Mucosa of gallbladder (tissue), 1 donor: ENCODE data around the gene NDUFAF5. TPM values are rescaled to one million over a fixed set of nuclear protein-coding genes. Genes with fewer than 3 reads are reported as not detected.
"Not testable (repeated sequence)": the region's sequence is repeated elsewhere in the genome, so short reads cannot be mapped to it uniquely, and the experiment has no call there.

Experiments
- DNase-seq: peaks from one replicate; pipeline ENCODE4 v3.0.0-alpha.2; 2020; ENCODE audit warnings: low spot score
- total RNA-seq: library from RNA; stranded (reverse); gene quantifications from one replicate; pipeline ENCODE4 v1.2.1, GENCODE V29; 2021
- donor health status: DM: no; HTN: no; CAD: no.

The NDUFAF5 gene
- 22.9 TPM for total RNA-seq

- DNase-seq = peak; percentile 98
Measured at GRCh38 chr20:13784893-13785715, at the start of gene NDUFAF5, which contains the start of gene ESF1. TSS of gene NDUFAF5 (plus strand) at chr20:13785028. CDS start at chr20:13785069, 41 bp downstream. TSS of gene ESF1 (minus strand) at chr20:13784919. CDS start at chr20:13783140, 1,779 bp downstream.

DNA sequence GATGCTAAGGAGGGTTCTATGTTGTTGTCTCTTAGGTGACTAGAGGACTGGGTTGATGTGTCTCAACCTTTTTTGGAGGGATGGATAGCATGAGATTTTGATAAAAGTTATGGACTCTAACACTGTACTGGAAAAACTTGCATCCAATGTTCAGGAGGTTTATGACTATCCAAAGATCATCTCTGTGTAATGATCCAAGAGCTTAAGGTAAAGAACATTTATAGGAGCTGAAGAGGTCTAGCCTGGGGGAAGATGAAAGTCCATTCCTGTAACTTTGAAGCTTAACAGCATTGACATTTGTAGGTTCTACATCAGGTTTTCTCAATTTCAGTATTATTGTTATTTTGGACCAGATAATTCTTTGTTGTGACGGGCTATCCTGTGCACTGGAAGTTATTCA, 49.0 kb upstream of the NDUFAF5 start:
- no peak for DNase-seq

DNA sequence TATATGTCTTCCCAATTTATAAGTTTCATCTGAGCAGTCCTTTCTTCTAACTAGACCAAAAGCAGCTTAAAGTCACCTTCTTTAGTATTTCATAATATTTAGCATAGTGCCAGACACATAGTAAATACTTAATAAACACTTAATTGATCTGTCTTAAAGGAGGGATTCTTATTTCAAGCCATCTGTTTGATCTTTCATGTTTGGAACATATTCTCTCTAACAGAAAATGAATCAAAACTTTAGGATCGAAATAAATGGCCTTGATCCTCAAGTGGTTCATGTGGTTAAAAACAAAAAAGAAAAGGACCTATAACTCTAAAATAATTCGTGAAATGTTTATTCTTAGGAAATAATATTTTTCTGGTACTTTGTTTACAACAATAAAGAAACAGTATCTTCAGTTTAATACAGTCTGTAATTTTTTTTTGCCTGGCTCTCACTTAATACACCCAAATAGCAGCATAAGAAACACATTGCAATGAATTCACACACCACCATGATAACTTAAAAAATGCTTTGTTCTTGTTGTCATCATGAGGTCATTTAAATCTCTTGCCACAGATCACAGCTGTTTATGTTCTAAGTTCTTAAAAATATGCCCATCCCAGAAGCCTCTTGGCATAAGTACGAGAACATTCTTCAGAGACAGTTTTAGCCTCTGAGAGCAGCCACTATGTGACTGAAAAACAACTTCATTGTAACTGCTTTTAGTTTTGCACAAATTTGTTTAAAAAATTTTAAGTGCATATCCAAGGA, 48.2 kb upstream of the NDUFAF5 start:
- no peak for DNase-seq

DNA sequence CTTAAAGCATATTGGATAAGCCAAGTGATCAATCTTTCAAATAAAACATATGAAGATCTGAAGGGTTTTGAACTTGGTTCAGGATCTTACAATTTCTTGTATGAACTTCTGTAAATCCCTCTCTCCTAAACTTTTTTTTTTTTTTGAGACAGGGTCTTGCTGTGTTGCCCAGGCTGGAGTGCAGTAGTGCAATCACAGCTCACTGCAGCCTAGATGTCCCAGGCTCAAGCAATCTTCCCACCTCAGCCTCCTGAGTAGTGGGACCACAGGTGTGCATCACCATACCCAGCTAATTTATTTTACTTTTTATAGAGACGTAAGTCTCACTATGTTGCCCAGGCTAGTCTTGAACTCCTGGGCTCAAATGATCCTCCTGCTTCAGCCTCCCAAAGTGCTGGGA, 46.6 kb upstream of the NDUFAF5 start:
- DNase-seq = not testable (repeated sequence)

- no peak for DNase-seq
Measured at GRCh38 chr20:13739731-13740649, 44.8 kb upstream of the NDUFAF5 start.

DNA sequence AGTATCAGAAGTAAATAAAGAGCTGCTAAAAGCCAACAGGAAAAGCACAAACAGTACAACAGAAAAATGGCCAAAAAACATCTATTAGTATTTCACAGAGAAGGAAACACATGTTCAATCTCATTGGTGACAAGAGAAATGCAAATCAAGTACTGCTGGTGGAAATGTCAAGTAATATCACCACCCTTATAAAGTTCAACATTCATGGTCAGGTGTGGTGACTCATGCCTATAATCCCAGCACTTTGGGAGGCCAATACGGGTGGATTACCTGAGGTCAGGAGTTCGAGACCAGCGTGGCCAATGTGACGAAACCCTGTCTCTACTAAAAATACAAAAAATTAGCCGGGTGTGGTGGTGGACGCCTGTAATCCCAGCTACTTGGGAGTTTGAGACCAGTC, 42.9 kb upstream of the NDUFAF5 start:
- no peak for DNase-seq

DNA sequence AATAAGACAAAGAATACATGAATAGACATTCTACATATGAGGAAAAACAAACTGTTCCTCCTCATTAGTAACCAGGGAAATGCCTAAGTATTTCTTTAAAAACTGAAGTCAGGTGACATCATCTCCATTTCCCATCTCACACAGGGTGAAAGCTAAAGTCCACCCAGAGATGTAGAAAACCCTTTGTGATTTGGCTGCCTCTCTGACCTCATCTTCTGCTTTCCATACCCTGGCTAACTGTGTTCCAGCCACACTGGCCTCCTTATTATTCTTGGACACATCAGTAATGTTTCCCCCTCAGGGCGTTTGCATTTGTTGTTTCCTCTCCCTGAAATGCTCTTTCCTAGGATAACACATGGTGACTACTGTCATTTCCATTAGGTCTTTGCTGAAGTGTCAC, 40.5 kb upstream of the NDUFAF5 start:
- DNase-seq = no peak

GRCh38 chr20:13745784-13746183, 39.0 kb upstream of the NDUFAF5 start:
- no peak for DNase-seq

DNA sequence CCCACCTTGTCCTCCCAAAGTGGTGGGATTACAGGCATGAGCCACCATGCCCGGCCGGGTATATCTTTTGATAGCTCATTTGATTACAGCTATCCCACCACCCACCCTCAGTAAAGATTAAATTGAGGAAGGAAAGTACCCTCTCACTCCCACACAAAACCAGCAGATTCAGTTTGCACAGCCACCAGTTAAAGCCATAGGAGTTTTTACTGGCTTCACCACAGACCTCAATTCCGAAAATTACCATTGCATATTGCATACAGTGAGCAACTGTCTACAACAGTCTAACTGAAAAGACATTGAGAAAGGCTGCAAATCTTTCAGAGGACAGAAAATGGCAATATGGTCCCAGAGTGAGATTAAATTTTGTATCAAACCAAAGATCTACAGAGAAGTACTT, 35.0 kb upstream of the NDUFAF5 start:
- no peak for DNase-seq

DNA sequence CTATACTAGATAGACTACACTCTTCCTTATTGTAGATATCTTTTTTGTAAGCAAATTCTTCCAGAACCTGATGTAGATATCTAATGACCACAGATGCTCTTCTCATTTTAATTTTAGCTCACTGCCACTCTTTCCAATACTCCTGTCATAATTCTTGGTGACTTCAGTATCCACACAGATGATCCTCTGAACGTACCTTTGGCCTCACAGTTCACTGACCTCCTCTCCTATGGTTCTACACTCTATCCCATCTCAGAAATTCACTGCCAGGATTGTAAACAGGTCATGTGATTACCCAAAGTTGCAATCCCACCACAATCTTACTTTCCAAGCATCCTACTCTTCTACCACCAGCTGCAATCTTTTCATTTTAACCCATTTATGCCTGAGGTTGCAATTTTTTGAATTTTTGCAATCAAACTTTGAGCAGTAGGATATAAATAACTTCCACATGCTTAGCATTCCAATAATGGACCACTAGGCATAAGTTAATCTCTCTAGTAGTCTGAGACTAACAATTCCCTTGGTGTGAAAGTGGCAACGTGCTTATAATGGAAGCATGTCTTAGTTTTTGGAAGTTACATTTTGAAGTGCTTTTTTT, 31.3 kb upstream of the NDUFAF5 start:
- no peak for DNase-seq

DNA sequence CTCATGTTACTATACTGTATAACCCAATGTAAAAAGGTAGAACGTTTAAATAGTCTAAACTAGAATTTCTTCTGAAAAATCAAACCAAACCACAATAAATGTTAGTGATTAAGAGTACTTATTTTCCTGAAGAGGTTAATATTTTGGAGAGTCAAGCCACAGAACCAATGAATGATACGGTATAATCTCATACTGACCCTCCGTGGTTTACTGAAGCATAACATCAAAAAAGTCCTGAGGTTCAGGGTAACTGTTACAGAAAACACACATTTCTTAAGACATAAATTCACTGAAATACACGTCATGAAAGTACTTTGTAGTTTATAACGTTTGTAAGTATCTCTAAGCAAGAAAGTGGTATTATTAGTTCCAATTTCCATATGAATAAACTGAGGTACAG, 29.0 kb upstream of the NDUFAF5 start:
- no peak for DNase-seq

DNA sequence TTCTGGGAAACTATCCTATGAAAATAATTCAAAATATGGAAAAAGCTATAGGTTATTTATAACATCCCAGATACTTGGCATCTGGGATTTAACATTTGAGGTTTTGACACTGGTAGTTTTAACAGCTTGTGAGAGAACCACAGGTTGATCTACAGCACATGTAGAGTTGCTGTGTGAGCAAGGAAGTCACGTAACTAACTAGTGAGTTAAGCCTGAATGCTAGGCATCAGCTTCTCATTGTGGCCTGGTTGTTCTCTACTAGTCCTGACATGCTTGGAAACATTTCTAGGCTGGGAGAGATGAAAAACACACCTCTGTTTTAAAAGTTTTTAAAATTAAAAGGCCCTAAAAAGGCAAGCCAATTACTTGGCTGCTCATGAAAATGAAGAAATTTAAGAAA, 28.3 kb upstream of the NDUFAF5 start:
- DNase-seq = no peak

GRCh38 chr20:13758884-13759283, 25.9 kb upstream of the NDUFAF5 start:
- no peak for DNase-seq

DNA sequence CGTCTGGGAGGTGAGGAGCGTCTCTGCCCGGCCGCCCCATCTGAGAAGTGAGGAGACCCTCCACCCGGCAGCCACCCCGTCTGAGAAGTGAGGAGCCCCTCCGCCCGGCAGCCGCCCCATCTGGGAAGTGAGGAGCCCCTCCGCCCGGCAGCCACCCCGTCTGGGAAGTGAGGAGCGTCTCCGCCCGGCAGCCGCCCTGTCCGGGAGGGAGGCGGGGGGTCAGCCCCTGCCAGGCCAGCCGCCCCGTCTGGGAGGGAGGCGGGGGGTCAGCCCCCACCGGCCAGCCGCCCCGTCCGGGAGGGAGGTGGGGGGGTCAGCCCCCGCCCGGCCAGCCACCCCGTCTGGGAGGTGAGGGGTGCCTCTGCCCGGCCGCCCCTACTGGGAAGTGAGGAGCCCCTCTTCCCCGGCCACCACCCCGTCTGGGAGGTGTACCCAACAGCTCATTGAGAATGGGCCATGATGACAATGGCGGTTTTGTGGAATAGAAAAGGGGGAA, 24.3 kb upstream of the NDUFAF5 start:
- not testable (repeated sequence) for DNase-seq

- no peak for DNase-seq
Measured at GRCh38 chr20:13765299-13765698, 19.5 kb upstream of the NDUFAF5 start.

DNA sequence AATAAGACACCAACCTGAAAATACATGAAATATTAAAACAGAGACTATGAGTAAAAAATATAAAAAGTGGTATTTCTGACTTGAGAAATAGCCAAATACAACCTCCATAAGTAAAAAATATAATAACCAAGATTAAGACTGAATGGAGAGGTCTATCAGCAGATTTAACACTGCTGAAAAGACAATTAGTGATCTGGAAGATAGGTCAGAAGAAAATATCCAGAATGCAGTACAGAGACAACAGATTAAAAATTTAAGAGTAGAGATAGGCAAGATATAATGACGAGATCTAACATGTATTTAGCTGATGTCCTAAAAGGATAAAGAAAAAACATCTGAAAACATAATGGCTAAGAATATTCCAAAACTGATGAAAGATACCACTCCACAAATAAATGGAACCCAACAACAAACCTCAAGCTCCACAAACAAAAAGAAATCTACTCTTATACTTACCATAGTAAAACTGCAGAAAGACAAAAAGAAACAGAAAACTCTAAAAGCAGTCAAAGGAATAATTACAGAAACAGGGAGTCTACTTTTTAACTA, 18.9 kb upstream of the NDUFAF5 start:
- no peak for DNase-seq

DNA sequence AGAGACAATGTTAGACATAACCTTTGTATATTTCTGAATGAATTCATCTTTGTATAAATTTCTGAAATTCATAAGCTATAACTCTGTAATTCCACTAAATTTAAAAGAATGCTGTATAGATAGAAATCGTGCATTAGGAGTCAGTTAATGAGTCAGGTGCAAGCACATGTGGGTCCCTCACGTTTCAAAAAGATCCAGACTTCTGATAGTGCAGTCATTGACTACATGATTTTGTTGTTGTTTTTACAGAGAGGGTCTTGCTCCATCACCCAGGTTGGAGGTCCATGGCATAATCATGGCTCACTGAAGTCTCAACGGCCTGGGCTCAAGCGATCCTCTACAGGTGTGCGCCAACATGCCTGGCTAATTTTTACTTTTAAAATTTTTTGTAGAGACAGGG, 14.7 kb upstream of the NDUFAF5 start:
- no peak for DNase-seq

DNA sequence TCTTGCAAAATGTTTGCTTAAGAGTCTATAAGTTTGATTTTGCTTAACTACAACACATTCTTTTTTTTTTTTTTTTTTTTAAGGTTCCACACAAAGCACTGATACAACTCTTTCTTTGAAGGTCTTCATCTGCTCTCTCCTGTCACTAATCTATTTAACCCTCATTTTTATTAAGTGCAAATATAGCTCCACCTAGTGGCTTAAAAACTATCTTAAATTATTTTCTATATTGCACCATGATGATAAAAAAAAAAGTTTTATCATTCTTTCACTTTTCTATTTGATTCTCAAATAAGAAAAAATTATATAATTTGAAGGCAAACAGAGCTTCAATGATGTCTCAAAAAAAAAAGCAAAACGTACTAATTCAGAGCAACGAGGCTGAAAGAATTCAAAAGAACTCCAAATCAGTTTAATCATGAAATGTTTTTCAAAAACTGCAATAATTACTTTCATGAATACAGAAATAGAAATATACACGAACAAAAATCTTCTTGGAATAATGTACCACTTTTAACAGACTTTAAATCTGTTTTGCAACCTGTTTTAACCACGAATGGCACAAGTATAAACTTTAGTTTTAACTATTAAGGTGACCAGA, 12.9 kb upstream of the NDUFAF5 start:
- no peak for DNase-seq

GRCh38 chr20:13772529-13772928, 12.3 kb upstream of the NDUFAF5 start:
- no peak for DNase-seq

GRCh38 chr20:13775867-13776266, 9.0 kb upstream of the NDUFAF5 start:
- DNase-seq = no peak

DNA sequence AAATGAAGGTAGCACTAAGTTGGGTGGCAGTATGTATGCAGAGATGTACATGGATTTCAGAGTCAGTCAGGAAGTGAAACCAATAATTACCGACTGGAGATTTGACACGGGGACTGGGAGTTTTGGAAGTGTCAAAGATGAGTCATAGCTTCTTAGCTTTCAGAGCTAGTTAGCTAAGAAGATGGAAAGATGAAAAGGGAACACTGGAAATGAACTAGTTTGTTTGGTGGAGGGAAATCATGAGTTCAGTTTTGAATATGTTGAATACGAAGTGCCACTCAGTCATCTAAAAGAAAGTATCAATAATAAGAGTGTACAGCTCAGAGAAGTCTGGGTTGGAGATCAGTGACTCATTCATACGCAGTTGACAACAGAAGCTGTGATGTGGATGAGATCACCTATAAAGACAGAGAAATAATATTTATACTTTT, 7.6 kb upstream of the NDUFAF5 start:
- no peak for DNase-seq
